Middle frontal gyrus (tissue), 1 donor: Measurements from ENCODE around the gene RGS4.
A peak's percentile ranks its signal among the peaks of the same experiment; 100 is the strongest.

Experiments used
- DNase-seq: peaks from one replicate; pipeline ENCODE4 v3.0.0-alpha.2; 2015; ENCODE audit warnings: low spot score; ENCODE audit errors: extremely low spot score

The RGS4 gene

DNA sequence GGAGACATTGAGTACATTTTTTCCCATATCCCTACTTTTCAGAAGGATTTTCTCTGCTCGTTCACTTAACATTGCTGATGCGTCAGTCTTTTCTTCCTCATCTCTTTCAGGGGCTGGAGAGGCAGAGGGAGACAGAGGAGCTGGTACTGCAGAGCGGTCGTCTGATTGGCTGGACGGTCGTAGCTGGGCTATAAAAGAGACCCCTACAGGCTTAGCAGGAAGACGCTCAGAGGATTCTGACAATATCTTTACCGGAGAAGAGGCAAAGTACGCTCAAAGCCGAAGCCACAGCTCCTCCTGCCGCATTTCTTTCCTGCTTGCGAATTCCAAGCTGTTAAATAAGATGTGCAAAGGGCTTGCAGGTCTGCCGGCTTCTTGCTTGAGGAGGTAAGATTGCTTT lies at the start of gene RGS4:
Gene RGS4 (plus strand): TSS at position 220 of the 400 bp plus-strand sequence. CDS start 124 bp downstream, at position 344.
- DNase-seq, result peak; percentile 58

GRCh38 chr1:163022129-163022528 lies 47.0 kb upstream of the RGS4 start:
- no peak for DNase-seq

GRCh38 chr1:163027610-163028009 lies 41.6 kb upstream of the RGS4 start:
- DNase-seq, result no peak

DNA sequence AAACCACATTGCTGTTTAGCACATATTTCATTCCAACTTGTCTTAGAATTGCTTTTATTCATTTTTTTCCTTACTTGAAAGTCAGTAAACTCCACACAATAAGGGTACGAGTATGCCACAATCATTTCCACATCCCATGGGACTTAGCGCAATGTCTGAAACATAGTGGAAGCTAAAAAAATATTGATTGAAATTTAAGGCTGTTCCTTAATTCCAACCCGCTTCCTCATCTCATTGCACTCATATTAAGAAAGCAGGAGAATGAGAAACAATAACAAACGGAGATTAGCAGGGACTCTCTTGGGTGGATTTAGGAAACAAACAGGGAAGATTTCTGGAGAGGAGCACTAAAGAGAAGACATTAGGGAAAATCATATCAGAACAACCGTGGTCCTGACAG lies 39.3 kb upstream of the RGS4 start:
- no peak for DNase-seq

- DNase-seq, result no peak
Observed at GRCh38 chr1:163035446-163036249, 33.5 kb upstream of the RGS4 start.

DNA sequence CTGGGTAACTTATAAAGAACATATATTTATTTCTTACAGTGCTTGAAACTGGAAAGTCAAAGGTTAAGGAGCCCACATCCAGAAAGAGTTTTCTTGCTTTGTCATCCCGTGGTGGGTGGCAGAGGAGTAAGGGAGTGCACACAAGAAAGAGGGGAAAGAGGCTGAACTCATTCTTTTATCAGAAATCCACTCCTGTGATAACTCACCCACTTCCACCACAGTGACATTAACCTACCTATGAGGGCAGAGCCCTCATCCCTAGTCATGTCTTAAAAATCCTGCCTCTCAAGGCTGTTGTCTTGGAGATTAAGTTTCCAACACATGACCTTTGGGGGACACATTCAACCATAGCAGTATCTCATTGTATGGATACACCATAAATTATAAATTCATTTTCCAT lies 32.5 kb upstream of the RGS4 start:
- DNase-seq, result no peak

- no peak for DNase-seq
Observed at GRCh38 chr1:163038928-163039706, 30.0 kb upstream of the RGS4 start.

DNA sequence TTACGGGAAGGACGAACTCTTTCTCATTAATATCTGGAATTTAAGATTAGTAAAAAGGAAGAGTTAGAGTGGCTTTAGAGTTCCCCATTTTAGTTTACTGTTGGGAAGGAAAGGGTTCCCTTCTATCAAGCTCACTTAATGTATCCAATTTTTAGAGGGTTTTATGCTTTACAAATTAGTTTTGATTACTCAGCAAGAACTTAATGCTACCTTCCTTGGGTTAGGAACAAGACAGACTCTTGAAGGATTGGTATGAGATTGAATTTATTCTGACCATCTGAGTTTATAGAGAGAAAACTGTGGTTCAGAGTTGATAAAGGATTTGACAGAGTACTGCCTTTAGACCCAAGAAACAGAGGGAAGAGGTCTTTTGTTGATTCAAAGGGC lies 29.5 kb upstream of the RGS4 start:
- DNase-seq, result no peak

- no peak for DNase-seq
Observed at GRCh38 chr1:163046071-163046470, 23.1 kb upstream of the RGS4 start.

DNA sequence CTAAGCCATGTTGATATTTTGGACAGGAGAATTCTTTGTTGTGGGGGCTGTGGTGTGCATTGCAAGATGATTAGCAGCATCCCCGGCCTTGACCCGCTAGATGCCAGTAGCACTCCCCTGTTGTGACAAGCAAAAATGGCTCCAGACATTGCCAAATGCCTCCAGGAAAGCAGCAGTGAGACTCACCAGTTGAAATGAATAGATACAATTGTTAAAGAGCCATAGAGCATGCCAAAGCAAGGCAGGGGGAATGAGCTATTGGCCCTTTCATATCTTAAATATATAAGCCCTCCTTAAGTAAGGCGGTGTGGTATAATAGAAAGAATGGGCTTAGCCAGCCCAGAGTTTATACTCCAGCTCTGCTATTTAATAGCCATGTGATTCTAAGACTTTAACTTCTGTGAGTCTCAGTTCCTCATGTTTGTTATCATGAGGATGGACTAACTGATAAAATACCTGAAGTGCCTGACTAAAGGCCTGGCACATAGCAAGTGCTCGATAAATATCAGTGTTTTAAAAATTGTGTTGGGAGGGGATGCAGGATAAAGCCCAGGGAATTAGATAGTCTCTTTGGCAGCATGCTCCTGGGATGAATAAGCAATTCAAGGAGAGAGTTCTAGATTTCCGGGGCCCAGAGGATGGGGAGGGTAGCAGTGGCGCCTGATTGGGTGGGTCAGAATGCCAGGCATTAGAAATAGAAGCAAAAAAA lies 21.1 kb upstream of the RGS4 start:
- DNase-seq, result no peak

GRCh38 chr1:163048869-163049268 lies 20.3 kb upstream of the RGS4 start:
- no peak for DNase-seq

GRCh38 chr1:163049296-163049695 lies 19.9 kb upstream of the RGS4 start:
- DNase-seq, result no peak

- no peak for DNase-seq
Observed at GRCh38 chr1:163050496-163050895, 18.7 kb upstream of the RGS4 start.

- no peak for DNase-seq
Observed at GRCh38 chr1:163054181-163054591, 15.0 kb upstream of the RGS4 start.

DNA sequence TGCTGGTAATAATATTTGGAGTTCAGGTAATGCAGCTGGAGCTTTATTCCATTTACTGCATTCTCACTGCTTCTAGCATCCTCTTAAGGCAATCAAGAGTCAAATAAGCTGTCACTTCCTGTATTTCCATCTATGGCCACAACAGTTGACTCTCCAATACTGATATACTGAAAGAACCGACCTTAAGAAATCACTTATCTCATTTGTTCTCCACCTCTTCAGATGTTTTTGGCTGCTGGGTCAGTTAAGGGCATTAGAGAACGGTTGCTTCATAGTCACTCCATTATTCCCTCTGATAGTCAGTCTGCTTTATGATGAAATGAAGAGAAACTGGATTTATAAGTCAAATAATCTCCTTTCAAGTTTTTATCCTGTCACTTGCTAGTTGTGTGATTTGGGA lies 14.2 kb upstream of the RGS4 start:
- DNase-seq, result no peak

GRCh38 chr1:163055531-163055930 lies 13.6 kb upstream of the RGS4 start:
- DNase-seq, result no peak

DNA sequence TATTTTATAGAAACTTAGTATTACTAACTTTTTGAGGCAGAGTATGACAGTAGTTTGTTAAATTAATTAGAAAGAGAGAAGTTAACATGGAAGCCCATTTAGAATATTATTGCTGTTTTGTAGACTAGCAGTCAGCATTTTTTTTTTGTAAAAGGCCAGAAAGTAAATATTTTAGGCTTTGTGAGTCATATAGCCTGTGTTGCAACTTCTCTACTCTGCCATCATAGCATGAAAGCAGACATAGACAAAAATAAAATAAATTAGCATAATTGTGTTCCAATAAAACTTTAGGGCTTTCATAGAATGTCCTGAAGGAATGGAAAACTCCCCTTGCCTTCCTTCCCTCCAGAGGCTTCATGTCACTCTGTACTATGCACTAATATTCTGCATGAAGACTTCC lies 12.3 kb upstream of the RGS4 start:
- DNase-seq, result no peak

GRCh38 chr1:163060343-163061007 lies 8.7 kb upstream of the RGS4 start:
- DNase-seq, result no peak

GRCh38 chr1:163063143-163063542 lies 6.0 kb upstream of the RGS4 start:
- no peak for DNase-seq

DNA sequence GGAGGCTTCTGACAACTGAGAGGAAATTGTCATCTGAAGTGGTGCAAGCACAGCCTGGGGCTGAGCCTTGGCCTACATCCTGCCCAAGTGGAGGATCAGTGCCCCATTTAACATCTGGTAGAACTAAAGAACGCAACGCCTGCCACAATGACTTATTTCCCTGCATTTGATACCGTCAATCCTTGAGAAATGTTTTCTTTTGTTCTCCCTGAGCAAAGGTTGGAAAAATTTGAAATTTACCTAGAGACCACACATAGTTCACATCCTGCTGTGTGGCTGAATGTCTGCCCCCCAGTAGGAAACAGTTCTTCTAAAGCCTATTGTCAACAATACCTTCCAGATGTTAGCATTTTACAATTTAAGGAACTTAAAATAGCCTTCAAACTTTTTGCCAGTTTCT lies 5.6 kb upstream of the RGS4 start:
- DNase-seq, result no peak

DNA sequence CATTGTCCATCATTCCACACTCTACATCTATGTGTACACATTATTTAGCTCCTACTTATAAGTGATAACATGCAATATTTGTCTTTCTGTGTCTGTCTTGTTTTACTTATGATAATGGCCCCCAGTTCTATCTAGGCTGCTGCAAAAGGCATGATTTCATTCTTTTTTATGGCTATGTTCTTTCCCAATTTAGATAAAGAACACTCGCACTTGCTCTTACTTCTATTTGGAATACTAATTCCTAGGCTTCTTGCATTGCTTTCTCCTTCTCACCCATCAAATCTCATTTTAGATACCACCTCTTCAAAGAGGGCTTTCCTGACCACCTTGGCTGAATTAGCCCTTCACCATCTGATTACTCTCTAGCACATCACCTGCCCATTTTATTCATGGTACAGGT lies 3.0 kb upstream of the RGS4 start:
- no peak for DNase-seq

- no peak for DNase-seq
Observed at GRCh38 chr1:163066686-163067085, 2.5 kb upstream of the RGS4 start.
